Gastroesophageal sphincter (tissue), 3 donors: Measurements from ENCODE around the gene NKAIN2.

ENCODE experiments used
- CTCF ChIP-seq, 4 experiments: fragments of 200-600 bp in 2 of 4; fragments of 450-650 bp in 2 of 4; sonication (generic) in 1 of 4; IDR thresholded peaks; one replicate each; pipeline ENCODE4 v1.5.1; 2017 to 2019; ENCODE audit warnings: antibody characterized with exemption in 4 of 4, mild to moderate bottlenecking in 2 of 4, moderate library complexity in 2 of 4
- EP300 ChIP-seq: sonication (generic); formaldehyde crosslinking; IDR thresholded peaks from one replicate; pipeline ENCODE4 v1.6.1; 2017; ENCODE audit warnings: antibody characterized with exemption, mild to moderate bottlenecking
- POLR2A ChIP-seq, 2 donors: fragments of 450-650 bp; IDR thresholded peaks; one replicate each; pipeline ENCODE4 v1.6.1; 2017; ENCODE audit warnings: antibody characterized with exemption in 2 of 2, mild to moderate bottlenecking in 2 of 2, moderate library complexity in 1 of 2
- POLR2AphosphoS5 ChIP-seq: sonication (generic); formaldehyde crosslinking; IDR thresholded peaks from one replicate; pipeline ENCODE4 v1.6.1; 2017; ENCODE audit warnings: antibody characterized with exemption

GRCh38 chr6:123802697-123803503, 765 bp upstream of the NKAIN2 start:
- TF ChIP-seq CTCF (IDR thresholded peaks at IDR 0.05) (peak; percentile 58 to 92 (median 74)), EP300 (no peak), POLR2AphosphoS5 (no peak), POLR2A (IDR thresholded peaks at IDR 0.05) (no peak)
